K562 (cell line): ENCODE measurements around the gene C7.

Experiments
- CTCF ChIP-seq, 3 experiments: IDR thresholded peaks in 2 of 3; conservative IDR thresholded peaks in 1 of 3; 2 replicates each; pipeline ENCODE4 v1.5.1; 2011 to 2012; ENCODE audit warnings: low read length in 3 of 3, mild to moderate bottlenecking in 3 of 3, control low read depth in 2 of 3, improper control_type of control experiment in 1 of 3, inconsistent platforms in 1 of 3, low read depth in 1 of 3, mixed read lengths in 1 of 3, moderate library complexity in 1 of 3; ENCODE audit not compliant: insufficient read depth in 2 of 3
- ETV6 ChIP-seq, 3 experiments: fragments of 150-350 bp in 1 of 3; sonication (generic) in 1 of 3; formaldehyde crosslinking in 1 of 3; IDR thresholded peaks; 2 replicates each; pipeline versions ENCODE4 v1.6.1 to v1.8.0; 2014 to 2022; ENCODE audit warnings: borderline replicate concordance in 2 of 3, low read depth in 2 of 3, antibody characterized with exemption in 1 of 3, low read length in 1 of 3, mild to moderate bottlenecking in 1 of 3, missing genetic modification reagents in 1 of 3
- GTF2F1 ChIP-seq: IDR thresholded peaks from 2 replicates; pipeline ENCODE4 v1.6.1; 2011; ENCODE audit warnings: low read depth, low read length, improper control_type of control experiment
- POLR2AphosphoS5 ChIP-seq: IDR thresholded peaks from 2 replicates; pipeline ENCODE4 v1.6.1; 2011; ENCODE audit warnings: mild to moderate bottlenecking, low read depth, low read length, moderate library complexity; ENCODE audit not compliant: control insufficient read depth, insufficient read depth
- RAD21 ChIP-seq, 2 experiments: fragments of 250-450 bp in 1 of 2; fragments of 450-650 bp in 1 of 2; sonication (Bioruptor Pico) in 1 of 2; formaldehyde crosslinking in 1 of 2; IDR thresholded peaks in 1 of 2; conservative IDR thresholded peaks in 1 of 2; 2 replicates each; pipeline versions ENCODE4 v1.4.0 to v1.8.0; 2020 to 2022; ENCODE audit warnings: mild to moderate bottlenecking in 2 of 2, moderate library complexity in 1 of 2

DNA sequence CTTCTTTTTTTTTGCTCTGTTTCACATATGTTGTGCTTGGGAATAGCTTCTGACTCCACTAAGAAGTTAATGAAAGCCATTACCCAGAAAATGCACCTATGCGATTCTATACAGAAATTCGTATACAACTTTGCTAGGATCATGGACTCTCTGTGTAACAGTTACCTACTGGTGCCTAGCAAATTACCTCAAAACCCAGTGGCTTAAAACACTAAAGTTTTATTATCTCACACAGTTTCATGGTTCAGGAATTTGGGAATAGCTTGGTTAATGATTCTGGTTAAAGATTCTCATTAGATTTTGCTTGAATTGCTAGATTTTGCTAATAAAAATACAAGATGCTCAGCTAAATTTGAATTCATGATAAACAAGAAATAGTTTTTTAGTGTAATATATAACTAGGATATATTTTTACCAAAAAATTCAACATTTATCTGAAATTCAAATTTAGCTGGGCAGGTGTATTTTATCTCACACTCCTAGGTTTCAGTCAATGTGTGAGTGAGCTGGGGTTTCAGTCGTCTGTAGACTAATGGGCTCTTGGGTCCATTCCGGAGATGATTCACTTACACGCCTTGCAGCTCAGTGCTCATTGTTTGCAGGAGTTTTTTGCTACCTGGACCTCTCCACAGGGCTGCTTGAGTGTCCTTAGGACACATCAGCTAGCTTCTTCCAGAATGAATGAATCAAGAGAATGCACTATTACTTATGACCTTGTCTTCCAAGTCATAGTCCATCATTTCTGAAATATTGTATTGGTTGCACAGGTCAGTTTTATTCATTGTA, 86.7 kb downstream of the C7 start:
- TF ChIP-seq POLR2AphosphoS5 (no peak), ETV6 (IDR thresholded peaks at IDR 0.05; ENCODE audit: borderline replicate concordance in 1 of 2, low read depth in 2 of 2, low read length in 1 of 2) (no peak), ETV6 (CRISPR knock-in tag; IDR thresholded peaks at IDR 0.05; ENCODE audit: borderline replicate concordance) (no peak), GTF2F1 (no peak), CTCF (IDR thresholded peaks at IDR 0.05 in 2 of 3, conservative IDR thresholded peaks at IDR 0.05 in 1 of 3; ENCODE audit: insufficient read depth in 2 of 3, low read depth in 1 of 3, low read length in 3 of 3) (no peak), RAD21 (CRISPR knock-in tag; conservative IDR thresholded peaks at IDR 0.05 in 1 of 2, IDR thresholded peaks at IDR 0.05 in 1 of 2) (no peak)
